SU-DHL-6 (cell line): Measurements from ENCODE around the gene BOD1.

Experiments
- H2AFZ ChIP-seq: fragments of 200-600 bp; sonication (generic); 2 replicates; pipeline ENCODE4 v1.6.1; 2014; ENCODE audit warnings: low read depth, mild to moderate bottlenecking, moderate library complexity, mixed read lengths, antibody characterized with exemption, low read length; ENCODE audit not compliant: severe bottlenecking
- H3F3A ChIP-seq: fragments of 200-600 bp; shearing (Covaris generic); 2 replicates; pipeline ENCODE4 v1.6.0; 2016; ENCODE audit warnings: antibody characterized with exemption, mild to moderate bottlenecking; ENCODE audit not compliant: insufficient read depth
- H3K27ac ChIP-seq: fragments of 200-600 bp; sonication (generic); 2 replicates; pipeline ENCODE4 v1.5.1; 2016; ENCODE audit warnings: low read depth, mild to moderate bottlenecking, low read length, moderate library complexity, mixed read lengths
- H3K27me3 ChIP-seq: fragments of 200-600 bp; sonication (generic), shearing (Covaris generic); 2 replicates; pipeline ENCODE4 v1.6.0; 2014; ENCODE audit warnings: mild to moderate bottlenecking, low read length
- H3K36me3 ChIP-seq: fragments of 200-600 bp; sonication (generic); 2 replicates; pipeline ENCODE4 v1.6.1; 2014; ENCODE audit warnings: mild to moderate bottlenecking, low read length, mixed read lengths
- H3K4me2 ChIP-seq: fragments of 300-600, 200-600 bp; shearing (Covaris generic), sonication (generic); 2 replicates; pipeline ENCODE4 v1.6.0; 2014; ENCODE audit warnings: low read length, low read depth, mild to moderate bottlenecking; ENCODE audit not compliant: poor library complexity, severe bottlenecking
- H3K4me3 ChIP-seq: fragments of 200-600 bp; sonication (generic); 2 replicates; pipeline ENCODE4 v1.5.1; 2014; ENCODE audit warnings: antibody characterized with exemption, low read length, mild to moderate bottlenecking, mixed read lengths; ENCODE audit not compliant: insufficient read depth, poor library complexity, severe bottlenecking
- H3K79me2 ChIP-seq: fragments of 200-600 bp; sonication (generic); 2 replicates; pipeline ENCODE4 v1.6.1; 2014; ENCODE audit warnings: mild to moderate bottlenecking, low read length, moderate library complexity; ENCODE audit not compliant: insufficient read depth
- H3K9ac ChIP-seq: fragments of 200-600 bp; sonication (generic); 2 replicates; pipeline ENCODE4 v1.7.0; 2014; ENCODE audit warnings: mild to moderate bottlenecking, low read length
- H3K9me2 ChIP-seq: fragments of 200-600 bp; sonication (generic); replicated peaks from 2 replicates; pipeline ENCODE4 v1.6.1; 2014; ENCODE audit warnings: low read length; ENCODE audit not compliant: insufficient read depth
- H3K9me3 ChIP-seq: fragments of 200-600 bp; sonication (generic); 2 replicates; pipeline ENCODE4 v1.6.1; 2014; ENCODE audit warnings: low read length, mixed read lengths; ENCODE audit not compliant: insufficient read depth
- H4K20me1 ChIP-seq: fragments of 200-600 bp; sonication (generic); 2 replicates; pipeline ENCODE4 v1.6.1; 2014; ENCODE audit warnings: low read depth, mild to moderate bottlenecking, antibody characterized with exemption, low read length, moderate library complexity, mixed read lengths
- EZH2phosphoT487 ChIP-seq: fragments of 200-600 bp; sonication (generic), shearing (Covaris generic); conservative IDR thresholded peaks from 2 replicates; pipeline ENCODE4 v1.6.1; 2018; ENCODE audit warnings: mild to moderate bottlenecking, antibody characterized with exemption, low read length, moderate library complexity, mixed read lengths
- TF ChIP-seq, protein P1 (sequence below): fragments of 200-600 bp; sonication (generic); IDR thresholded peaks from one replicate; pipeline ENCODE4 v1.5.1; 2017; ENCODE audit warnings: antibody characterized with exemption, mild to moderate bottlenecking, low read length, moderate library complexity; ENCODE audit not compliant: insufficient read depth, poor library complexity, severe bottlenecking

BOD1 gene

DNA sequence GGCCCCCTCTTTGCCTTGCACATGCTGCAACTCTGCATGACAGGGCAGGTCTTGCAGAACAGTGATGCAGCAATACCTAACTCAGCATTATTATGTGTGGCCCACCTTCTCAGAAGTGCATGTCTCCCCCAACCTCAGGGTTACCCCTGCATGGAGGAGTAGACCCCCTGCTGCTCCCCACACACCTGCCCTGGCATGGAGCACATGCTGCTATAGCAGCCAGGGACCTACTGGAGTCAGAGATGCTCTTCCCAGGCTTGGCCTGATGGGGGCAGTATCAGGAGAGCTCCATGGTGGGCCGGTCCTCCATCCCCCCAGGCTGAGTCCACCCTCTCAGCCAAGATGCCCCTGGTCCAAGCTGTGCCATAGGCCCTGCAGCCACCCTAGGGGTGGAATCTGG lies 13.2 kb upstream of the BOD1 start:
- Histone ChIP-seq H3K9me2 (no peaks in the 10 kb centered on the region), H3K27me3 (no peaks in the 10 kb centered on the region), H3K4me3 (no peak overlapping the region), H3K4me2 (no peak overlapping the region), H3K79me2 (no peaks in the 10 kb centered on the region), H4K20me1 (no peaks in the 10 kb centered on the region), H3K36me3 (no peaks in the 10 kb centered on the region), H3K27ac (no peak overlapping the region), H3K9me3 (no peaks in the 10 kb centered on the region), H3K9ac (no peak overlapping the region), H3F3A (no peaks in the 10 kb centered on the region), H2AFZ (no peak overlapping the region)
- TF ChIP-seq, protein P1, sequence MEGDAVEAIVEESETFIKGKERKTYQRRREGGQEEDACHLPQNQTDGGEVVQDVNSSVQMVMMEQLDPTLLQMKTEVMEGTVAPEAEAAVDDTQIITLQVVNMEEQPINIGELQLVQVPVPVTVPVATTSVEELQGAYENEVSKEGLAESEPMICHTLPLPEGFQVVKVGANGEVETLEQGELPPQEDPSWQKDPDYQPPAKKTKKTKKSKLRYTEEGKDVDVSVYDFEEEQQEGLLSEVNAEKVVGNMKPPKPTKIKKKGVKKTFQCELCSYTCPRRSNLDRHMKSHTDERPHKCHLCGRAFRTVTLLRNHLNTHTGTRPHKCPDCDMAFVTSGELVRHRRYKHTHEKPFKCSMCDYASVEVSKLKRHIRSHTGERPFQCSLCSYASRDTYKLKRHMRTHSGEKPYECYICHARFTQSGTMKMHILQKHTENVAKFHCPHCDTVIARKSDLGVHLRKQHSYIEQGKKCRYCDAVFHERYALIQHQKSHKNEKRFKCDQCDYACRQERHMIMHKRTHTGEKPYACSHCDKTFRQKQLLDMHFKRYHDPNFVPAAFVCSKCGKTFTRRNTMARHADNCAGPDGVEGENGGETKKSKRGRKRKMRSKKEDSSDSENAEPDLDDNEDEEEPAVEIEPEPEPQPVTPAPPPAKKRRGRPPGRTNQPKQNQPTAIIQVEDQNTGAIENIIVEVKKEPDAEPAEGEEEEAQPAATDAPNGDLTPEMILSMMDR, result peak; percentile 50
- no peak for TF ChIP-seq EZH2phosphoT487

DNA sequence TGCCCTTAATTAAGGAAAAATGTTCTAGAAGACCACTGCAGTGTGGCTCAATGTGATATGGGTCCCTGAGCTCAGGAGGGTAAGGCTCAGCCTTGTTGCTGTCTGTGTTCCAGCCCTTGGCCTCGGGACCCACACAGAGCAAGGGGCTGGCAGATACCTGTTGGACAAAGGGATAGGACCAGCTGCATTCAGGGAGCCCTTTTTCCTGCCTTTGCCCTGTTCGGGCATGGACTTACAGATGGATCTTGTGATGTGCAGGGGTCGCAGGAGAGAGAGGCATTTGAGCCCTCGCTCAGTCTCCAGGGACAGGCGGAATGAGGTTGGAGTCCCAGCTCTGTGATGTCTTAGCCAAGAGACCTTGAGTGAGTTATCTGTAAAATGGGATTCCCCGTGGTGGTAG lies 12.1 kb upstream of the BOD1 start:
- H3K27ac ChIP-seq, result no peak overlapping the region
- no peak overlapping the region for H3K4me2 ChIP-seq
- H3K9ac ChIP-seq, result no peak overlapping the region

DNA sequence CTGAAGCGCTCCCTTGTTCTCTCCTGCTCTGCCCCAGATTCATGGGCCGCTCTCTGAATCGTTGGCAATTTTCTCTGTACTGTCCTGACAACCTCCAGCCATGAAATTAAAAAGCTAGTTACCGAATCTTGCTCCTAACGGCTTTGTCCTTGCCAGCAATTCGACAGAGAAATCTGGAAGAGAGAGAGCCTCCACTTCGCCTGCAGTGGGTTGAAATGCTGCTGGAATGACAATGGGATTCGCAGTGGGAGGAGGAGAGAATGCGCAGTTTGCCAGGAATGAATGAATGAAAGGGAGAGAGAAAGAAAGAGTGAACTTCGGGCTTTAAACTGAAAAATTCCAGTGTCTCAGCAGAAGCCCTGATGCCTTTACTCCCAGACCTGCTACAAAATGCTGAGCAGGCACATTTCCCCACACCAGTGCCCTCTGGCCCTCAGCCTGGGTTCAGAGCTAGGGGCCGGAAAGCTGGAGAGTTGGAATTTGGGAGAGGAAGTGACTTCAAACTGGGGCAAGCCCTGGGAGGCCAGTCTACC lies 11.5 kb upstream of the BOD1 start:
- H3K36me3 ChIP-seq, result no peaks in the 10 kb centered on the region
- TF ChIP-seq EZH2phosphoT487, result no peak
- TF ChIP-seq, protein P1, result no peak
- H3K27ac ChIP-seq, result no peak overlapping the region
- H3K9ac ChIP-seq, result no peak overlapping the region
- no peaks in the 10 kb centered on the region for H3K27me3 ChIP-seq
- H3K4me3 ChIP-seq, result no peak overlapping the region
- H3K9me2 ChIP-seq, result no peaks in the 10 kb centered on the region
- H3F3A ChIP-seq, result no peaks in the 10 kb centered on the region
- H2AFZ ChIP-seq, result no peak overlapping the region
- H3K79me2 ChIP-seq, result no peaks in the 10 kb centered on the region
- H4K20me1 ChIP-seq, result no peaks in the 10 kb centered on the region
- no peaks in the 10 kb centered on the region for H3K9me3 ChIP-seq
- no peak overlapping the region for H3K4me2 ChIP-seq

More for the DNA sequence above, 12.1 kb upstream of the BOD1 start:
- H3K27me3 ChIP-seq, result no peaks in the 10 kb centered on the region
- no peaks in the 10 kb centered on the region for H3K9me2 ChIP-seq
- TF ChIP-seq EZH2phosphoT487, result no peak
- TF ChIP-seq, protein P1, result no peak
- H3K79me2 ChIP-seq, result no peaks in the 10 kb centered on the region
- H4K20me1 ChIP-seq, result no peaks in the 10 kb centered on the region
- H3K9me3 ChIP-seq, result no peaks in the 10 kb centered on the region
- H3K36me3 ChIP-seq, result no peaks in the 10 kb centered on the region
- H3F3A ChIP-seq, result no peaks in the 10 kb centered on the region
- no peak overlapping the region for H2AFZ ChIP-seq
- no peak overlapping the region for H3K4me3 ChIP-seq
